Activated CD4-positive, CD25-positive, alpha-beta regulatory T cell (primary cell): ENCODE results near the gene NPAS2.

Source experiments
- DNase-seq, 4 experiments: peaks; one replicate each; lab custom pipeline; 2025; lab: John Stamatoyannopoulos, UW

The NPAS2 gene

DNA sequence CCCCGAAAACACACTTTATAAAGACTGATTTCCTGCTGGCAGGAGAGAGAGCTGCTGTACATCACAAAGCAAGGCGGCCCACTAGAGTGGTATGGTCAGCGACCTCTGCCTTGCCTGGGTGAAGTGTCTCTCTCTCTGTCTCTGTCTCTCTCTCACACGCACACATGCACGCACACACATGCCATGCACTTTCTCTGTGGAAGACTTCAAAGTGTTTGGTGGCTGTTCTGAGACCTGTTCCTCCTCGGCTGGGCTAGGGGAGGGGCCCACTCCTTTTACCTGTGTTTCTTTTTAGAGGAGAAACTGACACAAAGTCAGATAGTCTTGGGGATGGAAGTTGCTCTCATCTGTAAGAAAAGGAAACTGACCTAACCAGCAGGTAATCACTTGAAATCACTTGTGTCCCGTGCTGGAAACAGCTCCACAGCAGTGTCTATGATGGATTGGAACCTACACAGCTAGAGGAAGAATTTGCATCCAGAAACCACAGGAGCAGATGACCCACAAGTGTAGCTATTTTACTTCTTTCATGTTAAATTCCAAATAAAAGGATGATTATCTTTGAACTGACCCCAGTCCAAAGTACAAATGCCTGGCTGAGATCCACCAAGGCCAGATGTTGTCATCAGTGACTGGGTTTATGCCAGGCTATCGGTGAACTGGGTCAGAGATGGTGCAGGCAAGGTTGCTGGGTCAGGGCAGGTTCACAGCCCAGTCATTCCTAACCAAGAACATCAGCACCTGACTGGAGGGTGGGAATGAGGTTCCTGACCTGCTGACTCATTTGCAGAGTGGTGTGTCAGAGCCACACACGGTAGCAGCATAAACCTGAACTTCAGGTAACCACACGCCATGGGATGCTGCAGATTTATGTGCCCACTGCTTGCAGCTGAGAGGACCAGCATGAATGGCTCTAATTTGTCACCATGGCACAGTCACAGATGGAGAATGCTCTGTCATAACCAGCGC lies 63.0 kb downstream of the NPAS2 start:
- DNase-seq: no peak

DNA sequence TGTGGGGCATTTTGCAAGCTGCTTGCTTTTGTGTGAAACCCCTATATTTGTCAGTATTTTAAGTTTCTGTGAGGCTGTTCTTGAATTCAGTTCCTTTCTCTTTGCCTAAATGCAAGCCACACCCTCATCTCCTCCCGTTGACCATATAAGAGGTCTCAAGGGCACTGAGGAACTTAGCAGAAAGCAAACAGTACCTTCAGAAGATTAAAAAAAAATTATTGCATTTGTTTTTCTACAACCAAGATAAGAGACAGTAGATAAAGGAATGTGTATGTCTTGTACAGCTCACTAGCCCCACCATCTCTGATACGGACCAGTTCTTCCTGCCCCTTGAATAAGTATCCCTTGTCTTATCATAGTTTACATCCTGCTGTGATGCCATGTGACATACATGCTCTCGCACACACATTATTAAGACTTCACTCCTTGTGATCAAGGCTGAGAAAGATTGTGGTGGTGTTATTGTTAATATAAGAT lies 64.2 kb downstream of the NPAS2 start:
- DNase-seq: no peak

DNA sequence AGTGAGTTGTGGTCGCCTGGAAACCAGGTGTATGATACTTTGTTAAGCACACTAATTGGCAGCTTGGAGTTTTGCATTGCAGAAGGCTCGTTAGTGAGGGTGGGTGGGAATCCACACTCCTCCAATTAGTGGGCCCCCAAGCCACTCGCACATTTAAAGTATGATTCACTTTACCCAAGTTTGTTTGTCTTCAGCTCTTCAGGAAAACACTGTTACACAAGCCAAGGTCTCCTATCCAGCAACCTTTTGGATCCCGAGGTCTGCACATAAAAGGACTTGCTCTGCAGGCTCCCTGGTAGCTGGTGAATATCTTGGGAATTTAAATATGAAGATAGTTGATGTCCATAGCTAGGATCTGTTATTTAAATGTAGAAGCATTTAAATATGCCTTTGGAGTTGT lies 66.1 kb downstream of the NPAS2 start:
- DNase-seq: no peak

DNA sequence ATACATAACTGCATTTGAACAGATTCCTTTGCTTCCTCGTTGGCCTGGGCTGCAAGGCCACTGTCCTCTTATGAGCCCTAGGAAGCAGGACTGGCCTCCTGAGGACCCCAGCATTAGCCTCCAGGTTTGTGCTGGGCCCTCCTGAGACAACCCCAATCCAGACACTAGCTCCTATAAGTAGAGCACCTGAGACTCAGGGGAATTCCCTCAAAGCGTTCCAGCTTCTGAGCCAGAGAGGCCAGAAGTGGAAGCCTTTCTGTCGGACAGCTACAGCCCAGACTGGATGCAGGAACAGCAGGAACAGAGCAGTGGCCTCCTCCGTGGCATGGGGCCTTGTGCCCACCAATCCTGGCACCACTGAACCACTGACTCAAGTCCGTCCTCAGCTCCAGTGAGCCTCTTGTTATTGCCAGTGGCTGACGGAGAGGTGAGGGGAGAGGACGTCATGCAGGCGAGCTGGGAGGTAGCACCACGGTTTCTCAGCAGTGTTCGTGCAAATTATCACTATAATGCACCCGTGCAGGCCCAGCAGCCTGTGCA lies 67.2 kb downstream of the NPAS2 start:
- no peak for DNase-seq

DNA sequence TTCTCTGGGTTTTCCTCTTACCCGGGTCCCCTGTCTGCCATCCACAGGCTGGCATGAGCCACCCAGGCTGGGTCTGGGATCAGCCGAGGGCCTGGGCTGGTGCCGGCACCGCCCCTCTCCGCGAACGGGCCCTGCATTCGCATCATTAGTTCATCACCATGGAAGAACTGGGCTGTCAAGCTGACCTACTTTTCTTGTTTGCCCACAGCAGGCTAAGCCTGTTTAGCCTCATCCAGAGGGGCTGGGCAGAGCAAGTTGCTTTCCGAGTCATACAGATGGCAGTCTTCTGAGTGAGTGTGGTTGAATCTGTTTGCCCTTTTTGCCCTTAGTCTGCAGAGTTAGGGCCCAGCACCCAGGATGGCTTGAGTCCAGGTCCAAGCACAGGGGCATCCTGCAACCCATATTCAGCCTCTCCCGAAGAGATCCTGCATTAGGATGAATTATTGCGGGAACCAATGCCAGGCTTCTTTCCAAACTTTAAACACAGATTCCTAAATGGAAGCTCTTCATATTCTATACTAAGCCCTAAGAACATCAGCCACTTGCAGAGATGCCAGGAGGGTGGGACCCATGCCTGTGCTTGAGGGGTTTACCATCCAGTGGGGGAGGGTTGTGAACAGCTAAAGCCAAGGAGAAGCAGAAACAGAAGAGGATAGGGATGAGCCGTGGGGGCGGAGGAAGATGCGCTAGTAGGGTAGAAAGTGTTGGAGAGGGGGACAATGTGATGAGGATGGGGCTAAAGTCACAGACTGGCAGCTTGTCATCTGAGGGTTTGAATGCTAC lies 68.0 kb downstream of the NPAS2 start:
- no peak for DNase-seq

DNA sequence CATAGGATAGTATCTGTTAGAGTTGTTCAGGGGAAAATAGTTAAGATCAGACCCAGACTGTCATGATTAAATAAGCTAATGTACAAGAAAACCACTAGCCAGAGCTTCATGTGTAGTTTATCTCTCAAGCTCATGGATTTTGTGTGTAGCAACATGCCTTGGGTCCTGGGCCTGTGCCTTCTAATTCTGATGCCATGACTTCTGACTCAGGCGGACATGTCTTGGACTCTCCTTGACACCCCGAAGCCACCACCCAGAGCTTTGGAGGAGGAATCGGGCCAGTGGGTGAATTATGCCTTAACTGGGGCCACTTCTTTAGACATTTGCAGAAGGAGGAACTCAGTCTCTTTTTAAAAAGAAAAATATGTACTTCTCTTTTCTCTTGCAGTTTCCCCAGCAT lies 68.7 kb downstream of the NPAS2 start:
- DNase-seq: no peak

DNA sequence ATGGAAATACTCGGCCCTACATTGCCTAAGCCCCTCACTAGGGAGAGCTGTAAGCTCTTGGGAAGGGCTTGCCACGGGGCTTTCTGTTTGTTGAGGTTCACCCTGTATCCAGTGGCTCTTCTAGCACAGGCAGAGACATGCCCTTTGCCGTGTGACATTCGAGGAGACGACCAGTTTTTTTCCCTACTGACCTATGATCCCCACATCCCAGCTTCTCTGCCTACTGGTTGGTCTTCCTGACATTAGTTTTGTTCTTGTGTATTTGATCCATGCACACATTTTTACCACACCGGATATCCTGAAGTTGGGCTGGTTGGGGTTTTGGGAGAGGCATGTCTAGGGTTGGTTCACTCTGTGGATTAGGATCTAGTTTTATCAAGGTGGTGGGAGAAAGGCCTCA lies 69.3 kb downstream of the NPAS2 start:
- no peak for DNase-seq

DNA sequence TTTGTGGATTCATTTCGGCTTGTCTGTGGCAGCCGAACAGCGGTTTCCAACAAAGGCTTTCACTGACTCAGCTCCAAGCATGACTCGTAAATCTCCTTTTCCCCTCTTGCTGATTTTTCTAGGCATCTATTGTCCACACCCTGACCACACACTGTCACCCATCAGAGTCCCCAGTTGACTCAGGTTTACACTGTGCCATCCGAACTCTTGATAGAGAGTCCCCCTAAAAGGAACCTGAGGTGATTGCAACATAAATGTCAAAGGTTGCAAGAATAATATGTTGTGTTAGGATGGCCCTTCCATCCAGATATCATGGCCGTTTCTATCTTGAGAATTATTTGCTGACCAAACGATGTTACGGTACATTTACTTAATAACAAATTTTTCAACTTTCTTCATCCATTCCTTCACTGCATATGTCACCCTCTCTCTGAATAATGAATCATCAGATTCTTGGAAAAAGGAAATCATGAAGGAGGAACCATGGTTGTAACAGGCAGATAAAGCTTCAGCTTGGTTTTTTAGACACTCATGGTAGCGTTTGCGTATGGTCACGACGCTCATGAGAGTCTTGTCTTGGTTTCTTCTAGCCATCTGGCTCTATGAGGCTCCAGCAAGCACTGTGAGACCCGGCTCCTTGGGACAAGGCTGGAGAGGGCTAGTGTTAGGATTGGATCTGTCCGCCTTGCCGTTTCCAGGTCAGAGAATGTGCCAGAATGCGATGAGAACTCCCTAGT lies 72.1 kb downstream of the NPAS2 start:
- DNase-seq: no peak

DNA sequence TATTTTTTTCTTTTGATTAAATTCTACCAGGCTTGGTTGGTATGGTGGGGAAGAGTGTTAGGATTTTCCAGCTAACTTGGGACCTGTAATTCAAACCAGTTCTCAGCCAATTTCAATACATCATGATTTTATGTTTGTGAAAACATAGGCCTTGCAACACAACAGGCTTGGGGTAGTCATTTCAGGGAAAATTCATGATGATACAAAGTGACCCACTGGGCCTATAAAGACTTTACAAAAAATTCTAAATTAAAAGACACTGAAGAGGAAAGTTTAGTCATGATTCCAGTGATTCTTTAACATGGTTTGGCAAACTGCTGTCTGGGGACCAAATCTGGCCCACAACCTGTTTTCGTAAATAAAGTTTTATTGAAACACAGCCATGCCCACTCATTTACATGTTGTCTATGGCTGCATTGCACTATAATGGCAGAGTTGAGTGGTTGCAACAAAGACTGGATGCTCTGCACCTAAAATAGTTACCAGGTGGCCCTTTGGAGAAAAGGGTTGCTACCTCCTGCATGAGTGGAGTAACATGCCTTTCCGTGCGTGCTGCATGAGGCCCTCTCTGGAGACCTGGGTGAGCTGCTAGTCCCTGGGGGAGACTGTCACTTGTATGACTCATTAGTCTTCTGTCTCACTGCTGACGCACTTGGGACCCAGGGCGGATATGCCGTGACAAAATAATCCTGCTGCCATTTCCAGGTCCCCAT lies 73.6 kb downstream of the NPAS2 start:
- DNase-seq: no peak

DNA sequence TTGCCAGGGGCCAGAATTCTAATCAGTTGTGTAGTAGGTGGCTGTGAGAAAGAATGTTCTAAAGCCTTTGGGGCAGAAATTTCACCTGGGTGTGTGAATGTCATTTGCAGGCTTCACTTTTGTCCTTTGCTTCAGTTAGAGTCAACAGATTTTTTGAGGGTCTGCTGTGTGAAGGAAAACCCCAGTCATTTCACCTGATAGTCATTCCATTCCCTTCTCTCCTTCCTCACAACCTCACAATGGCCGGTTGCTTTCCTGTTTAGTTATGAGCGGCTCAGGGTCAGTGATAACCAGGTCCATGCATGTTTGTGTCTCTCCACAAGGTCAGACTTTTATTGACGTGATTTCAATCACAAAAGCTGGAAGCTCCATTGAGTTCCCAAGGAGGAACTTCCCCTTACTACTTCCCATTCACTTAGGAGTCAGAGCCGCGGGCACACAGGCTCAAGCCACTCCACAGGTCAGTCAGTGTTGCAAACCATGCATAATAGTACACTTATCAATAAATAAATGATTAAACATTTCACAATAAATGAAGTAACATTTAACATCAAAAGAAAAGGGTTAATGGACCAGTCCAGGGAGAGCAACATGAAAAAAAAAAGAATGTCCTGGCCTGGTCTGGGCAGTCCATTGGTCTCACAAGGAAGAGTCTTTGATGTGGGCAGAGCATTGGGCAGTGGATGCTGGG lies 74.3 kb downstream of the NPAS2 start:
- no peak for DNase-seq

DNA sequence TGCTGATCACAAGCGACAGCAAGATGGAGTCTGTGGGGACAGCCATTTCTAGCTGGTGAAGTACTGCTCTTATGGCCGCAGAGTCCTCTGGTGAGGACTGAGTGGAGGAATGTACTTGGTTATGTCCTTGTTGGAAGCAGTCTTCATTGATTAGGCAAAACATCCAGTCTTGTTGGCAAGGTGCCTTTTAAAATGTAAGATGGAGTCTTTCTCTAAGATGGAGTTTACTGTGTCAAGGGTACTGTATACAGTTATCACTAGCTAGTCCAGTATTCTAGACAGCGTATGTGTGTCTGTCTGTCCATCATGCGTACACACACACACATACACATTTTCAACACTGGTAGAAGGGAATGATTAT lies 74.8 kb downstream of the NPAS2 start:
- no peak for DNase-seq

DNA sequence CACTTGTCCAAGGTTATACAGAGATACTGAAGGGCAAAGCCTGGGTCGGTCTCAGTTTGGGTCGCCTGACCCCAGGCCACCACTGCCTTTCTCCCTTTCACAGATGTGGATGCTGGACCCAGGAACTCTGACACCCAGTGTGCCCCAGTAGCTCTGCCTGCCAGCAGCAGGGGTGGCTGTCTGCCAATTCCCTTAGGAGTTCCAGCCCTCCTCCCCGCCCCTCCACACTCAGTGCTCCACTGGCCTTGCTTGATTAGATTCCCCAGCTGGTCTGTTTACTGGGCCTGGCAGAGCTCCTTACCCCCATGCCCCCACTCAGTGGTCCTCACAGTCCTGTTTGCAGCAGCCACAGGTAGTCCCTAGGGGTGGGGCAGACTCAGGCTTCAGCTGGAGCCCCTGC lies 75.5 kb downstream of the NPAS2 start:
- DNase-seq: no peak

DNA sequence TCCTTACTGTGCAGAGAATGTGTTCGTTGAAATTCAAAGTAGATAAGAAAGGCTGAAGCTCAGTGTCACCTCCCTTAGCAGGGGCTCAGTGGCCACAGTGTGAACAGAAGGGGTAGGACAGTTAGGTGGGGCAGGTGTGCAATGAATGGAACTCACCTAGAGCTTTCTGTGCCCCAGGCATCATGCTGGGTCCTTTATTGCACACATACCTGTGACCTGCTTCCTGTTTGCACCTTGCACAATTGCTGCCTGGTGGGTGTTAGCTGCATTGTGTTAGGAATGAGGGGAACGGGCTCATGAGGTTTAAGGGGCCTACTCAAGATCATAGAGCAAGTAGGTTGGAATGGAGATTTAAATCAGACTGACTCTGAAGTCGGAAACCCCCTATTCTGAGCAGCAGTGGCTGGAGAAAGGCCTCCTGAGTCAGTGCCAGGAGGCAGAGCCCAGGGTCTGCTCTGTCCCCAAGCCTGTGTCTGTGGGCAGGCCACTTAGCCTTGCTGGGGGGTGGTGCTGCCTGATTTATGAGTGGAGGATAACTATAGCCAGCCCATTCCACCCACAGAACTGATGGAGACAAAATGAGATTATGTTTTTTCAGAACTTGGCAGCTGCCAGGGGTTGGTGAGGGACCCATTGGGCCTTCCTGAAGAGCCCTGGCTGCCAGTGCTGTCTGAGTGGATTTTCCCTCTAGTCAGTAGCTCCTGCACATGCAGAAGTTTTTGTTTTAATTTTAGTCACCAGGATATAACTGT lies 76.2 kb downstream of the NPAS2 start:
- DNase-seq: no peak

DNA sequence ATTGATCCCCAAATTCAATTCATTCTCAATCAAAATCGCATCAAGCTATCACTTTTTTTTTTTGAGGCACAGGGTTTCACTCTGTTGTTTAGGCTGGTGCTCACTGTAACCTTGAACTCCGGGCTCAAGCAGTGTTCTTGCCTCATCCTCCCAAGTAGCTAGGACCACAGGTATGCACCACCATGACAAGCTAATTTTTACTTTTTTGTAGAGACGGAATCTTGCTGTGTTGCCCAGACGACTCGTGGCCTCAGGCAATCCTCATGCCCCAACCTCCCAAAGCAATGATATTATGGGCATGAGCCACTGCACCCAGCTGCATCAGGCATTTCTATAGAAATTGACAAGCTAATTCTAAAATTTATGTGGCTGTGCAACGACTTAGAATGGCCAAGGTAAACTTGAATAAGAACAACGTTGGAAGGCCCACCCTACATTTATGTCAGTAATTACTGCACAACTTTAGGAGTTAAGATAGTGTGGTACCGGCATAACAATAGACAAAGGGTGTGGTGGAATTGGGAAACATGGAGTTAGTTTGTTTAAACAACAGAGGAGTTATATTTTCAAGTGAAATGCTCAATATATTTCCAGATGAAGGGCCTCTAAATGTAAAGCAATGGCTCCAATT lies 78.2 kb downstream of the NPAS2 start:
- no peak for DNase-seq

DNA sequence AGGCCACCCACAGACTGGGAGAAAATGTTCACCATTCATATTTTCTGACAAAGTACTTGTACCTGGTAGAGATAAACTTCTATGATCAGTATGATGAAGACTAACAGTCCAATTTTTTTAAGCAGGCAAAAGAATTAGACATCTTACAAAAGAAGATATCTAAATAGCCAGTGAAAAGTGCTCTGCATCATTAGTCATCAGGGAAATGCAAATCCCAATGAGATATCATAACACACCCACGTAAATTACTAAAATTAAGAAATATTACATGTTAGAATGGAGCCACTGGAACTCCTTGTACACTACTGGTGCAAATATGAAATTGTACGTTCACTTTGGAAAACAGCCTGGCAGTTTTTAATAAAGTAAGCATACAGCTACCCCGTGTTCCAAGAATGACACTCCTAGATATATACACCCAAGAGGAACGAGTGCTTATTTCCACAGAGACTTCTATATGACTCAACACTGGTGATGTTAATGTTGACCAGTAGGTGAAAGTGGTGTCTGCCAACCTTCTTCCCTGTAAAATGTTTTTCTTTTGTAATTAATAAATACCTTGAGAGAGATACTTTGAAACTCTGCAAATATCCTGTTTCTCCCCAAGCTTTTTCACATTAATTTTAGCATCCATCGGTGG lies 80.3 kb downstream of the NPAS2 start:
- DNase-seq: no peak

DNA sequence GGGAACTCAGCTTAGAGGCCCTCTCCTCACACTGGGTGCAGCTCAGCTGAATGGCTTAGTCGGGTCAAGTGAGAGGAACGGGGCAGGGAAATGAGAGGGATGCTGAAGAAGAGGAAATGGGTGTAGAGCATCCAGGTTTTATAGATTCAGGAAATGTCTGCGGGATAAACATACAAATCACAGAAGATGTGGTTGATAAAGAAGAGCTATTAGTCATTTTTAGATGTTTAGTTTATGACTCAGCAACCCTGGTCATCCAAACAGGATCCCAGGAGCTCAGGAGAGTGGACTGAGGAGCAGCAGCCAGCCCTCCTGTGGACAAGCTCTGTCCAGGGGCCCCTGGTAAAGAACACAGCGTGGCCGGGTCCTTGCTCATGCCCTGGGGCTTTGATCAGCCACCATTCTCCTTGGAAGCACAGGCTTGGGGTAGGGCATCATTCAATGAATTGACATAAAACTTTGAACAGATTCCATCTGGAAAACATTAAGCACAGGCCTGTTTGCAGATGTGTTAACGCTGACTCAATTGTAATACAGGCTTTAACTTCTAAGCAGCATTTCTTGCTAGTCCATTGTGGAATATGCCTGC lies 83.0 kb downstream of the NPAS2 start:
- DNase-seq: no peak

DNA sequence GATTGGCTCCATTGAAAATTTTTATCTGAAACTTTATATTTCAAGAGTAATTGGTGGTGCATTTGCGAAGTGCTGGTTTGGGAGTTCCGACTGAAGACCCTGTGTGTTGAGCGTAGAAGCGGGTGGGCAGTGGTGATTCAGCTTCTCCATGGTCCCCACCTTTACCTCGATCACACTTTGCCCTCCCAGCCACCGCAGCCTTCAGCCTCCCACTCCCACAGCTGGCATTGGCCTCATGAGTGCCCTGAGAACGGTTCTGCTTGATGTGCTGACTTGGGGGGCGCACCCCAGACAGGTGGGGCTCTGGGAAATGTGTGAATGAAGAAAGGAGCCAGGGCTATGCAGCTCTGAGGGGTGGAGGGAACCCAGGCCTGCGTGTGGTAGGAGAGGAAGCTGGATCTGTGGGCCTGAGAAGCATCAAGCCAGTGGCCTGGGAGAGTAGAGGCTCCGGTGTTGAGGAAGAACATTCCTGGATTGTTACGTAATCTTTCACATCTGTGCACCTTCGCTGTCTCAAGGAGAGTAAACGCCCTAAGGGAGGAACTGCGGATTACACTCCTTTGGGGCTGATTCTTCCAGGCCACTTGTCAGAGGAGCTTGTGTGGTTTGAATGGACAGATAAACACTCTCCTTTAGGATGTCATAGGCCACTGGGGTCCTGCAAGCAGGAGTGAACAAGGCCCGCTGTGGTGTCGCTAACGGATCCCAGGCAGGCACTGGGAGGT lies 83.8 kb downstream of the NPAS2 start:
- no peak for DNase-seq
